OCI-LY7 (cell line): ENCODE data around the gene GSS.

Experiments used
- EZH2phosphoT487 ChIP-seq: fragments of 200-600 bp; sonication (generic); IDR thresholded peaks from 2 replicates; pipeline ENCODE4 v1.6.1; 2018; ENCODE audit warnings: low read depth, borderline replicate concordance, mild to moderate bottlenecking, mixed run types, antibody characterized with exemption, low read length, moderate library complexity, mixed read lengths
- TF ChIP-seq, protein P1 (sequence below): fragments of 200-600 bp; sonication (generic); conservative IDR thresholded peaks from 2 replicates; pipeline ENCODE4 v1.5.1; 2014; ENCODE audit warnings: mild to moderate bottlenecking, antibody characterized with exemption, low read length, moderate library complexity, mixed read lengths

- TF ChIP-seq, protein P1, sequence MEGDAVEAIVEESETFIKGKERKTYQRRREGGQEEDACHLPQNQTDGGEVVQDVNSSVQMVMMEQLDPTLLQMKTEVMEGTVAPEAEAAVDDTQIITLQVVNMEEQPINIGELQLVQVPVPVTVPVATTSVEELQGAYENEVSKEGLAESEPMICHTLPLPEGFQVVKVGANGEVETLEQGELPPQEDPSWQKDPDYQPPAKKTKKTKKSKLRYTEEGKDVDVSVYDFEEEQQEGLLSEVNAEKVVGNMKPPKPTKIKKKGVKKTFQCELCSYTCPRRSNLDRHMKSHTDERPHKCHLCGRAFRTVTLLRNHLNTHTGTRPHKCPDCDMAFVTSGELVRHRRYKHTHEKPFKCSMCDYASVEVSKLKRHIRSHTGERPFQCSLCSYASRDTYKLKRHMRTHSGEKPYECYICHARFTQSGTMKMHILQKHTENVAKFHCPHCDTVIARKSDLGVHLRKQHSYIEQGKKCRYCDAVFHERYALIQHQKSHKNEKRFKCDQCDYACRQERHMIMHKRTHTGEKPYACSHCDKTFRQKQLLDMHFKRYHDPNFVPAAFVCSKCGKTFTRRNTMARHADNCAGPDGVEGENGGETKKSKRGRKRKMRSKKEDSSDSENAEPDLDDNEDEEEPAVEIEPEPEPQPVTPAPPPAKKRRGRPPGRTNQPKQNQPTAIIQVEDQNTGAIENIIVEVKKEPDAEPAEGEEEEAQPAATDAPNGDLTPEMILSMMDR = no peak
- TF ChIP-seq EZH2phosphoT487 = no peak
Measured at GRCh38 chr20:35004749-35005462, 49.3 kb upstream of the GSS start.
